GOT3 (cell line): ENCODE results near the gene BRPF1.

ENCODE experiments used
- DNase-seq: peaks from one replicate; lab custom pipeline; 2025; ENCODE audit warnings: mixed read lengths; lab: John Stamatoyannopoulos, UW

Gene BRPF1

DNA sequence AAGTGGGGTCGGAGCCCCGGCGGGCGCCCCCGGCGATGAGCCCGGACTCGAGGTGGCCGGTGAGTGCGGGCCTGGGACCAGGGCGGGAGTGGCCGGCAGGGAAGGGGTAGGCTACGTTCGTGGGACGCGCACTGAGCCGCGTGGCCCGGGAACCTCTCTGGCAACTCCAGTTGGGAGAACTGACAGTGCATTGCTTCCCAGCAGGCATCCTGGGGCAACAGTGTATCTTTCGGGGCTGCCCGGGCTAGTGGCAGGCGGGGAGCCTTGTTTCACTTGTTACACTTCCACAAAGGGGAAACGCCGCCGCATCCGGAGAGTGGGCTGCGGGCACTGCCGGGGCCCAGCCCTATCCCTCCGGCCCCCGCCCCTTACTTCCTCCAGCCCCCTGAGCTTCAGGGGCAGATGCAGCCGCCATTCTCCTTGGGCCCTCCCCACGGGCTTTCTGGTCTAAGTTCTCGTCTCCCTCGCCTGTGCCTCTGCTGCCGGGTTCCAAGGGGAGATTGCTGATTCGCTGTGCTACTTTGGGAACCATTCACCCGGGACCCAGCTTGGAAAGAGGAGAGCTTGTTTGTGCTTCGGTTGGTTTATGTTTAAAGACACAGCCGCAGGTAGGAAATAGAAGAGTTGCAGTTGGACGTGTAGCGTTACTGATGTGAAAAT lies 675 bp downstream of the BRPF1 start:
- no peak for DNase-seq

DNA sequence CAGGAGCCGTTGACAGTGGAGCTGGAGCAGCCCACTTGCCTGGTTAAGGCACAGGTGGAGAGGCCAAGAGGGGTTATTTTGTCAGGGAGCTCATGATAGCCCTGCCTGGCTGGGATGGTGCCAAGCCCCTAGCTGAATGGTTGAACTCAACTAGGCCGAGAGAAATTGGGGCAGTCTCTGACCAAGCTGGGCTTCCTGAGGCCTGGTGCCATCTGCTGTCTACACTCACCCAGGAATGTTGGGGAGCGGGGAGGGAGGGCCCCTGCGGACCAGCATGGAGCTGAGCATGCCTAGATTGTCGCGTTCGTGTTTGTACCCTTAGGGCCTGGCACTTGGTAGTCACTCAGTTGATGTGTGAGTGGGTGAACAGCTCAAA lies 1.2 kb downstream of the BRPF1 start:
- no peak for DNase-seq

GRCh38 chr3:9736831-9737230 lies 5.3 kb downstream of the BRPF1 start:
- DNase-seq = no peak

DNA sequence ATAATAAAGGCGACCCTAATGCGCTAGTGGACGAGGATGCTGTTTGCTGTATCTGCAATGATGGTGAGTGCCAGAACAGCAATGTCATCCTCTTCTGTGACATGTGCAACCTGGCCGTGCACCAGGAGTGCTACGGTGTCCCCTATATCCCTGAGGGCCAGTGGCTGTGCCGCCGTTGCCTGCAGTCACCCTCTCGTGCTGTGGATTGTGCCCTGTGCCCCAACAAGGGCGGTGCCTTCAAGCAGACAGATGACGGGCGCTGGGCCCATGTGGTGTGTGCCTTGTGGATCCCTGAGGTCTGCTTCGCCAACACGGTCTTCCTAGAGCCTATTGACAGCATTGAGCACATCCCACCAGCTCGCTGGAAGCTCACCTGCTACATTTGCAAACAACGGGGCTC lies 7.6 kb downstream of the BRPF1 start:
- DNase-seq = no peak

DNA sequence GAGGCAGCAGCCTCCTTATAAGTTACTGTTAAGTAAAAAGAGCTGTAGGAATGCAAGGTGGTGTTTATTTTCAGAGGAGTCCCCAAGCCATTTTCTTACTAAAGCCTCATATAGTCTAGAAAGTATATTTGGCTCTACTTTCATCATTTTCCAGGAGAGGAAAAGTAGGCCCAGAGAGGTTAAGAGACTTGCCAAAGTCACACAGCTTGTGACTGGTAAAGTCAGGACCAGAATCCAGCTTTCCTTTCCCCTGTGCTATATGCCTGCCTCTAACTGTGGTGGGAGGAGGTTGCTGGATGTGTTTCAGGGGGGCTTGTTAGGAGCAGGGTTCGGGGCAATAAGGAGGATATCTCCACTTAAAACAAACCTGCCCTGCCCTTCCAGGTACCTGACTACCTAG lies 11.0 kb downstream of the BRPF1 start:
- DNase-seq = no peak

GRCh38 chr3:9743548-9743947 lies 12.0 kb downstream of the BRPF1 start:
- no peak for DNase-seq

- DNase-seq = no peak
These were observed 12.6 kb downstream of the BRPF1 start for GRCh38 chr3:9744162-9744561.

- no peak for DNase-seq
These were observed 14.0 kb downstream of the BRPF1 start for GRCh38 chr3:9745521-9745920.

DNA sequence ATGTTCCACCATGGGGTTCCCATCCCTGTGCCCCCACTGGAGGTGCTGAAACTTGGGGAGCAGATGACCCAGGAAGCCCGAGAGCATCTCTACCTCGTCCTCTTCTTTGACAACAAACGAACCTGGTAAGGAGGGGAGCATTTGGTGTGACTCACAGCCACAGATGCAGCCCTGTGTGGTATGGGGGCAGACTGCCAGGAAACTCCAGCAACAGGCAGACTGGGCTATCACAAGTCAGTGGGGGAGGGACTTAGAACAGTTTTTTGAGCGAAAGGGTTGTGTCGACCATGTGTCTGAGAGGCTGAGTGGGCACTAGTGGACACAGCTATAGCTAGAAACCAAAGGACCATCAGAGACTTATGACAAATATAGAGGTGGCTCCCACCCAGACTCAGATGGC lies 14.8 kb downstream of the BRPF1 start:
- DNase-seq = no peak

DNA sequence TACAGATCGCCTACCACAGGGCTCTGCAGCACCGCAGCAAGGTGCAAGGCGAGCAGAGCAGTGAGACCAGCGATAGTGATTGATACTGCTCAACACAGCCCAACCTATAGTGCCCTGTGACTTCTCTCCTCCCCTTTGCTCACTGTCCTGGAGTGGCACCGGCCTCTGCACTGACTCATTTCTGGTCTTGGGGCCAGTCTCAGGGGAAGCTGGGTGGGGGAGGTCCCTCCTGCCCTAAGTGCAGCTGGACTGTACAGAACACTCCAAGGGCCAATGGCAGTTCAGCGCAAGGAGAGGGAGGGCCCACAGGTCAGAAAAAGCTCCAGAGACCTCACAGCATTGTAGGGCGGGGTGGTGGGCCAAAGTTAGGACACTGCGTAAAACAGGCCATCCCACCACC lies 15.7 kb downstream of the BRPF1 start:
- no peak for DNase-seq

DNA sequence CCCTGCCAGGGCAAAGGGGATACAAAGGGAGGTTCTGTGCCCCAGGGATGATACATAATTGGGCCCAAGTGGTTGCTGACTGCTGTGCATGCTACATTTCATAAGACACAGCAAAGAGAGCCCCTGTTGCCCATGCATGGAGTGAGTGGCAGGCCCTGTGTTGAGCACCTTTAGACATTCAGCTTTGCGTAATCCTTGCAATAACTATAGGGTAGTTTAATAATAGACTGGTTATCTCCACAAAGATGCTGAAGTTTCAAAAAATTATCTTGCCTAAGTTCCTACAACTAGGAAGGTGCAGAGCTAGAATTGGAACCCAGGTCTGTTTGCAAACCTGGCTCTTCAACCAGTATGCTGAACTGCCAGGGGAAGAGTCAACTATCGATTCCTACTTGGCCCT lies 16.5 kb downstream of the BRPF1 start:
- no peak for DNase-seq

GRCh38 chr3:9749296-9749644 lies 17.7 kb downstream of the BRPF1 start:
- DNase-seq = no peak

- peak; percentile 91 for DNase-seq
These were observed 18.4 kb downstream of the BRPF1 start, which contains the start of gene OGG1 for GRCh38 chr3:9749645-9750555. OGG1 (plus strand) TSS chr3:9749952; CDS start chr3:9750287, 335 bp downstream.

- DNase-seq = no peak
These were observed 19.2 kb downstream of the BRPF1 start for GRCh38 chr3:9750556-9751411.

GRCh38 chr3:9754678-9755077 lies 23.1 kb downstream of the BRPF1 start:
- no peak for DNase-seq

GRCh38 chr3:9757427-9757826 lies 25.9 kb downstream of the BRPF1 start:
- DNase-seq = no peak

DNA sequence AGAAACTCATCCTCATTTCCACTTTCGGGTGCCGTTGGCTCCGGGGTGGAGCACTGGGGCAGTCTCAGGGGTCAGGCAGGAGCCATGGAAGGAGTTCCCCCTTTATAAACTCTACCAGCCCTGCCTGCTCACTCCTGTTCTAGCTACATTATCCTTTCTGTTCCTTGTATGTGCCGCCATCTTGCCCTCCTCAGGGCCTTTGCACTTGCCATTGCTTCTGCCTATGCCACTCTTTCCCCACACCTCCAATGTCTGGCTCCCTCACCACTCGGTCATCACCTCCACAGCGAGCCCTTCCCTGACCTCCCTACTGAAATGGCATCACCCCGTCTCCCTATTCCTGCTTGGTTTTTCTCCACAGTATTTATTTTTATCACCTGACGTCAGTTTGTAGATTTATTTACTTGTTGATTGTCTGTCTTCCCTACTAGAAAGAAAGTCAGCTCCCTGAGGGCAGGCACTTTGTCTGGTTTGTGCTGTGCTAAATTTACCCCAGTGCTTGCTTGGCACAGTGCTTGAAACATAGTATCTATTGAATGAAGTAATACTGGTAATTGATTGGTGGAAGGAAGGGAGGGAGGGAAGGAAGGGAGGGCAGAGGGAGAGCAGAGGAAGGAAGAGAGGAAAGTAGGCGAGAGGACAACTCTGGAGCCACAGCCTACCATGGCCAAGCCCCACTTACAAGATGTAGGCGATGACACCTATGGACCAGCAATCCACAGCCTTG lies 29.4 kb downstream of the BRPF1 start:
- no peak for DNase-seq

GRCh38 chr3:9761919-9762318 lies 30.4 kb downstream of the BRPF1 start:
- no peak for DNase-seq

GRCh38 chr3:9762871-9763270 lies 31.3 kb downstream of the BRPF1 start:
- DNase-seq = no peak

- no peak for DNase-seq
These were observed 34.3 kb downstream of the BRPF1 start for GRCh38 chr3:9765865-9766264.

GRCh38 chr3:9767418-9767817 lies 35.9 kb downstream of the BRPF1 start:
- no peak for DNase-seq
